HG02973 (cell line): ENCODE data around the gene RIC1.
"Not testable (repeated sequence)": the region's sequence is repeated elsewhere in the genome, so short reads cannot be mapped to it uniquely, and the experiment has no call there.

Experiments used
- ATAC-seq: cut with Tn5 transposase; IDR thresholded peaks from one replicate; pipeline ENCODE4 v1.9.1; 2021; ENCODE audit warnings: moderate library complexity; ENCODE audit not compliant: unreplicated experiment

RIC1 gene

DNA sequence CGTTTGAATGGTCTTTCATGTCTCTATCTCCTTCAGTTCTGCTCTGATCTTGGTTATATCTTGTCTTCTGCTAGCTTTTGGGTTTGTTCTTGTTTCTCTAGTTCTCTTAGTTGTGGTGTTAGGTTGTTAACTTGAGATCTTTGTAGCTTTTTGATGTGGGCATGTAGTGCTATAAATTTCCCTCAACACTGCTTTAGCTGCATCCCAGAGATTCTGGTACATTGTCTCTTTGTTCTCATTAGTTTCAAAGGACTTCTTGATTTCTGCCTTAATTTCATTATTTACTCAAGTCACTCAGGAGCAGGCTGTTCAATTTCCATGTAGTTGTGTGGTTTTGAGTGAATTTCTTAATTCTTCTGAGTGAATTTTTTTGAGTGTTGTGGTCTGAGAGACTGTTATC lies 33.9 kb downstream of the RIC1 start:
- not testable (repeated sequence) for ATAC-seq

DNA sequence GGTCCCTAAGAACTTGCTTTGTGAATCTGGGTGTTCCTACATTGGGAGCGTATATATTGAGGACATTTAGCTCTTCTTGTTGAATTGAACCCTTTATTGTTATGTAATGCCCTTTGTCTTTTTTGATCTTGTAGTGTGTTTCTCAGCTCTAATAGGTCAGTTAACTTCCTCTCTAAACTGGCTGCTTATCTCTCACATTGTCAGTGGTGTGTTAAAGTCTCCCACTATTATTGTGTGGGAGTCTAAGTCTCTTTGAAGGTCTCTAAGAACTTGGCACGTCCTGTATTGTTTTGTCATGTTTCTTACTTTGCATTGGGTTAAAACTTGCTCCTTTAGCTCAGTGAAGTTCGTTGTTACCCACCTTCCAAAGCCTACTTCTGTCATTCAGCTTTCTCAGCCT lies 36.2 kb downstream of the RIC1 start:
- ATAC-seq, result no peak

GRCh38 chr9:5667391-5667790 lies 38.5 kb downstream of the RIC1 start:
- no peak for ATAC-seq

DNA sequence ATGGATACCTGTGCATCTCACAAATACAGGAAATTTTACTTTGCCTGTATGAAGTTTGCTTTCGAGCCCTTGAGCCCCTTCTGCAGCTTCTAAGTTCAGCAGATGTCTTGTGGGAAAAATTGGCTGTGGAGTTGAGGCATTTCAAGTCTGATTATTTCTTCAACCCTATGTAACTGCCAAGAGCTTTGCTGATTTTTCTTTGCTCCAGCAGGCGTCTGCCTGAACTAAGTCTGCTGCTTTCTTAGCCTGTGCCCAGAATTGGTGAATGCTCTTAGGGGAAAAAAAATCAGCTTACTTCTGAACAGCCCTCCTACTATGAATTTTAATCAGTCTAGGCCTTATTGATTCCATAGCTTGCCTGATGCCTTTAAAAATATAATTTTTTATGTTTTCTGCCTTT lies 41.2 kb downstream of the RIC1 start:
- ATAC-seq, result no peak

- ATAC-seq, result no peak
Observed at GRCh38 chr9:5671711-5672353, 42.9 kb downstream of the RIC1 start.

DNA sequence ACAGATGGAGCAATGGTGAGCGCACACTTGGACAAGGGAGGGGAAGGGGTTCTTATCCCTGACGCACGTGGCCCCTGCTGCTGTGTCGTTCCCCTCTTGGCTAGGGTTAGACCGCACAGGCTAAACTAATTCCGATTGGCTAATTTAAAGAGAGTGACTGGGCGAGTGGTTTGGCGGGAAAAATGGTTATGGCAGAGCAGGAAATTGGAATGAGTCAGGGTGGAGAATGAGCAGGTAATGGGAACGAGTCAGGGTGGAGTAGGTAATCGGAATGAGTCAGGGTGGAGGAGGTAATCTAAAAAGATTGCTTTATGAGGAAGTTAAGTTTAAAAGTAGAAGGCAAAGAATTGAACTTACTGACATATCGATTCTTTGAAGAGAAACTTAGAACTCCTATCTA lies 46.1 kb downstream of the RIC1 start:
- not testable (repeated sequence) for ATAC-seq

GRCh38 chr9:5683591-5683990 lies 54.7 kb downstream of the RIC1 start:
- not testable (repeated sequence) for ATAC-seq

GRCh38 chr9:5684101-5684500 lies 55.2 kb downstream of the RIC1 start:
- no peak for ATAC-seq

- ATAC-seq, result no peak
Observed at GRCh38 chr9:5688109-5688508, 59.2 kb downstream of the RIC1 start.

DNA sequence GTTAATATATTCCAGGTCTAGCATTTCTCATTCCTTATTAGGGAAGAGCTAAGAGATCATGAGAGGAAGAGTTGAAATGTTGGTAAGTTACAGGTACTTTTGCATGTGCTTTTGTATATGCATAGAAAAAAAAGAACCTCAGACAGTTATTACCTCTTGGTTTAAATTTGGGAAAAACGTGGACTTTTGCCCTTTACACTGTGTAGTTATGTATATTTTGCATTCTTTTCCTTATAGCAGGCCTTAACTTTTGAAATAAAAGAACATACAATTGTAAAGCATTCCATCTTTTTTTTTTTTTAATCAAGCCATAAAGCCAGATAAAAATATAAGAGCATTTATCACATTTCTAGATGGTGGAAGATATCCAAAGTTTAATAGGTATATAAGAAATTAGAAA lies 61.4 kb downstream of the RIC1 start:
- ATAC-seq, result no peak

- ATAC-seq, result no peak
Observed at GRCh38 chr9:5695860-5696259, 67.0 kb downstream of the RIC1 start.

DNA sequence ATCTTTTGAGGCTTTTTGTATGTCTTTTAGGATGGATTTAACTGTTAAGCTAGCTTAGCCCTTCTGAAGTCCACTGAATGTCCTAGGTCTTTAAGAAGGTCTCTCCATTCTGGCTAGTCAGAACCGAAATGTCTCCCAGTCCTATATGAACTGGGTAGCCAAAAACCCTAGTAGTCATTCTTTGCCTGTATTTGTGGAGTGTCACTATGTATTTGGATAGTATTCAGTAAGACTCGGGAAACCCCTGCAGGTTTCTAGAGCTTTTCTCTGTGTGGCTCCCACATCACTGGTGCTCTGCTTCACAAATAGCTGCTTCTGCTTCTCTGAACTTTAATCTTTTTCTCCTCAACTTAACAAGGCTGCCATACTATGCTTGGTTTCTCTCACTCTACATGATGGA lies 68.0 kb downstream of the RIC1 start:
- peak; percentile 63 for ATAC-seq

- no peak for ATAC-seq
Observed at GRCh38 chr9:5698004-5698403, 69.1 kb downstream of the RIC1 start.

GRCh38 chr9:5698810-5699556 lies 70.1 kb downstream of the RIC1 start:
- ATAC-seq, result no peak

DNA sequence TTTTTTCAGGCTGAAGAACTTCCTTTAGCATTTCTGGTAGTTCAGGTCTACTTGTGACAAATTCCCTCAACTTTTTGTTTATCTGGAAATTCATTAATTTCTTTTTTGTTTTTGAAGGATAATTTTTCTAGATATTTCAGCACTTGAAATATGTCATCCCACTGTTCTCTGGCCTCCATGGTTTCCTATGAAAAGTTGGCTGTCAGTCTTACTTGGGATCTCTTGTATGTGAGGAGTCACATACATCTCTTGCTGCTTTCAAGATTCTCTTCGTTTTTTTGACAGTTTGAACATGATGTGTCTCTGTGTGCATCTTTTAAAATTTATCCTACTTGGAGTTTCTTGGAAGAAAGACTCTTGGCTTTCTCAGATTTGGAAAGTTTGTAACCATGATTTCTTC lies 79.5 kb downstream of the RIC1 start:
- no peak for ATAC-seq

DNA sequence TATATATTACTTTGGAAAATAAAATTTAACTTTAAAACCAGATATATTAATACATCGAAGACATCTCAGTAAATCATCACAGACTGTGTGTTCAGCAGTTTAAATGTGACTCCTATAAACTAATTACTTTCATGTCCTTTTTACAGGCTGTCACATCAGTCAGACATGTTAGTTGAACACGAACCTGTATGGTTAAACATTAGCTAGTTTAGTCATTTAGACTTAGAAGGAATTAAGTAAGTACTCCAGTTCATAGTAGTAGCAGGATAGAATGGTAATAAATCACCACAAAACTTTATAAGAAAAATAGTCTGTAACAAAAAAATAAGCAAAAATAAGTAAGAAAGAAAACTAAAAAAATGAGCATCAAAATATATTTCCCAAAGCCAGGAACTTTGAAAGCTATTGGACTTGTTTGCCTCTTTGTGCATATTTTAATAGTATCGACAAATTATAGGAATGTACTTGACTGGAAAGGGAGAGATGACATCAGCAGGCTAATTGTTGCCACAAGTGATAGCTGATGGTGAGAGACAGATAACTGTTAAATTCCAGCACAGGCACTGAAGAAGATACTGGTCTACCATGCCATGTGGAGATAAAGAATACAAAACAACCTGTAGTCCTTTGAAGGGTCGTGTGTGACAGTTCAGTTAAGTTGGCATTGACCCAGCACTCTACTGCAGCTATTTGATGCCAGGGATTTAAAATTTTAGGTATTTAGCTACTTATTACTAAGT lies 83.9 kb downstream of the RIC1 start:
- no peak for ATAC-seq

DNA sequence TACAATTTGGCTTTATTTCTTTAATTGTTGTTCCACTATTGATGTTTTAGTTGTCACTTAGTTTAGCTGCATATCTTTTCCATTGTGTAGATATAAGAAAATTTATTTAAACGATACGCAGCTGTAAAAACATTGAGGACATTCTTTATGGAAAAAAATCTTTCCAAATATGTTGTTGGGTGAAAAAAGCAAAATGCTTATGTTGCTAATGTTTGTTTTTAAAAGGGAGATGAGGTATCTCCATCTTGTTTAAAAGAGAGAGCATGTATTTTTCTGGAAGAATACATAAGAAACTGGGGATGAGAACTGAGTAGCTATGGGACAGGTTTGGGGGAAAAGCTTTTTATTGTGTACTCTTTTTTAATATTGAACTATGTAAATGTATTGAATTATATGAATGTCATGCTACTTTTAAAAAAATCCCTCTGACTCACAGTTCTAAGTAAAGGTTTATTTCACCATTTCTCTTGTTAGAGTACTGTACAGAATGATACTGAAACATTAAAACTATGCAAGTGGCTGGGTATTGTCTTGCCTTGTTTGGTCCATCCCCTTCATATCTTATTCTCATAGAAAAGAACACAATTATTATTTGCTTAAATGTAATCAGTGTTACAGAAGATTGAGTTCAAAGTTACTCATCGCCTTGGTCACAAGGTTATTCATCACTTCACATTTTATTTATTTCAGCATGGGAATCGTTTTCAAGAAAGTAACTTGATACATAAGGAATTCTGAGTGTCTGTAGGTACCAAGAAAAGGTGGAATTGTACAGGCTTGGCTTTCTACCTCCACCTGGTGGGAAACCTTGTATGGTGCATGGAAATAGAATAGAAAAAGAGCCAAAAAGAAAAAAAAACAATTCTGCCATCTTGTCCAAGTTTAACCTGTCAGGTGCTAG lies 85.8 kb downstream of the RIC1 start:
- no peak for ATAC-seq

- ATAC-seq, result no peak
Observed at GRCh38 chr9:5715548-5716127, 86.7 kb downstream of the RIC1 start.

- ATAC-seq, result not testable (repeated sequence)
Observed at GRCh38 chr9:5717434-5717833, 88.5 kb downstream of the RIC1 start.

- no peak for ATAC-seq
Observed at GRCh38 chr9:5718296-5719032, 89.6 kb downstream of the RIC1 start.
